GM10266 (cell line): ENCODE results near the gene CDYL2.

Experiments
- DNase-seq: peaks from one replicate; pipeline ENCODE4 v3.0.0; 2012; ENCODE audit errors: extremely low spot score
- CTCF ChIP-seq: IDR thresholded peaks from 2 replicates; pipeline ENCODE4 v1.5.1; 2012; ENCODE audit warnings: mild to moderate bottlenecking, low read depth; ENCODE audit not compliant: control insufficient read depth, insufficient read depth; ENCODE audit errors: missing control alignments

CDYL2 gene

GRCh38 chr16:80639636-80640035, 164.8 kb downstream of the CDYL2 start:
- DNase-seq: no peak
- no peak for TF ChIP-seq CTCF

GRCh38 chr16:80637621-80638020, 166.8 kb downstream of the CDYL2 start:
- TF ChIP-seq CTCF: no peak
- DNase-seq: no peak

GRCh38 chr16:80631581-80631980, 172.8 kb downstream of the CDYL2 start:
- TF ChIP-seq CTCF: no peak
- DNase-seq: no peak

GRCh38 chr16:80628254-80628653, 176.1 kb downstream of the CDYL2 start:
- TF ChIP-seq CTCF: no peak
- DNase-seq: no peak

- peak; percentile 70 for DNase-seq
- no peak for TF ChIP-seq CTCF
Measured at GRCh38 chr16:80627108-80627507, 177.3 kb downstream of the CDYL2 start.

GRCh38 chr16:80623376-80623775, 181.0 kb downstream of the CDYL2 start:
- DNase-seq: no peak
- TF ChIP-seq CTCF: no peak

GRCh38 chr16:80622007-80622406, 182.4 kb downstream of the CDYL2 start:
- no peak for DNase-seq
- no peak for TF ChIP-seq CTCF
